ENCODE data around the gene HHIPL1.

Gene HHIPL1

GRCh38 chr14:99678198-99678597 is 33.3 kb downstream of the HHIPL1 start:
- DNase-seq (ENCODE audit: low spot score): no peak
- TF ChIP-seq, protein P1, sequence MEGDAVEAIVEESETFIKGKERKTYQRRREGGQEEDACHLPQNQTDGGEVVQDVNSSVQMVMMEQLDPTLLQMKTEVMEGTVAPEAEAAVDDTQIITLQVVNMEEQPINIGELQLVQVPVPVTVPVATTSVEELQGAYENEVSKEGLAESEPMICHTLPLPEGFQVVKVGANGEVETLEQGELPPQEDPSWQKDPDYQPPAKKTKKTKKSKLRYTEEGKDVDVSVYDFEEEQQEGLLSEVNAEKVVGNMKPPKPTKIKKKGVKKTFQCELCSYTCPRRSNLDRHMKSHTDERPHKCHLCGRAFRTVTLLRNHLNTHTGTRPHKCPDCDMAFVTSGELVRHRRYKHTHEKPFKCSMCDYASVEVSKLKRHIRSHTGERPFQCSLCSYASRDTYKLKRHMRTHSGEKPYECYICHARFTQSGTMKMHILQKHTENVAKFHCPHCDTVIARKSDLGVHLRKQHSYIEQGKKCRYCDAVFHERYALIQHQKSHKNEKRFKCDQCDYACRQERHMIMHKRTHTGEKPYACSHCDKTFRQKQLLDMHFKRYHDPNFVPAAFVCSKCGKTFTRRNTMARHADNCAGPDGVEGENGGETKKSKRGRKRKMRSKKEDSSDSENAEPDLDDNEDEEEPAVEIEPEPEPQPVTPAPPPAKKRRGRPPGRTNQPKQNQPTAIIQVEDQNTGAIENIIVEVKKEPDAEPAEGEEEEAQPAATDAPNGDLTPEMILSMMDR (conservative IDR thresholded peaks at IDR 0.05; ENCODE audit: low read depth): no peak
- POLR2A ChIA-PET (ENCODE audit: low non-redundant PET): no interaction called here
- no peak overlapping the region for H3K27ac ChIP-seq
- CTCF ChIA-PET: no interaction called here

DNA sequence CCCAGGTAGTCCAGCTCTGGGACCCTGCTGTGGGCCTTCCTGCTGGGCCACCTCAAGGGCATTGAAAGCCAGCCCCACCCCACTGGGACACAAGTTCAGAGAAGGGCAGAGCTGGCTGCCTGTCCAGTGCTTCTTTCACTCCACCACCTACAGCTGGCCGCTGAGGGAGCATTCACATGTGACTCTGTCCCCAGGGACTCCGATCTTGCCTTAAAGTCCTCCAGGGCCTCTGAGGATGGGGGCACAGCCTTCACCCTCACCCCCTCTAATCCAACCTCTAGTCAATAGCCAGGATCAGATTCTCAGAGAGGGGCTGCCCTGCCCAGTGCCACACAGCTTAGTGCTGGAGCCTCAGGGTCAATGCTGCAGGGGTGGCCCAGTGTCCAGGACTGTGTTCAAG is 34.2 kb downstream of the HHIPL1 start:
- TF ChIP-seq, protein P1 (conservative IDR thresholded peaks at IDR 0.05; ENCODE audit: low read depth): no peak
- DNase-seq (ENCODE audit: low spot score): no peak
- H3K27ac ChIP-seq: no peak overlapping the region
- CTCF ChIA-PET: no interaction called here
- POLR2A ChIA-PET (ENCODE audit: low non-redundant PET): no interaction called here

GRCh38 chr14:99679543-99679942 is 34.6 kb downstream of the HHIPL1 start:
- ChIA-PET POLR2A (ENCODE audit: low non-redundant PET) (no interaction called here), CTCF (no interaction called here)
- TF ChIP-seq, protein P1 (conservative IDR thresholded peaks at IDR 0.05; ENCODE audit: low read depth): no peak
- no peak for DNase-seq (ENCODE audit: low spot score)
- H3K27ac ChIP-seq: no peak overlapping the region

DNA sequence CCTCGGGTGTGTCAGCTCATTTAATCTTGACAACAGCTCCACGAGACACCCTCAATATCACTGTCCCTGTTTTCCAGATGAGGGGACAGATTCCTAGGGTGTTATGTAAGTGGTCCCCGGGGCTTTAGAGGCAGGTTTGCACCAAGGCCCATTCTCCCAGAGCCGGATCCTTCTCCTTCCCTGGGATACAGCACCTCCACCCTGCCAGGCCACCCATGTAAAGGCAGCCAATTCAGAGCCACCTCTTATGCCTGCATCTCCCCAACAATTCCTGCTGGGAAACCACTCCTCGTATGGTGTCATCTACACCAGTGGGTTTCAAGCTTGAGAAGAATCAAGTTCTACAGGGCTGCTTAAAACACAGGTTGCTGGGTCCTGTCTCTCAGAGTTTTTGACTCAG is 35.1 kb downstream of the HHIPL1 start:
- ChIA-PET CTCF (interaction anchor here (0.5 kb wide), 1 partner anchor 8 kb away, joined by 3 read pairs; no protein-coding TSS in a partner anchor), POLR2A (ENCODE audit: low non-redundant PET) (no interaction called here)
- H3K27ac ChIP-seq: no peak overlapping the region
- DNase-seq (ENCODE audit: low spot score): no peak
- TF ChIP-seq, protein P1 (conservative IDR thresholded peaks at IDR 0.05; ENCODE audit: low read depth): no peak

GRCh38 chr14:99681101-99681831 is 36.3 kb downstream of the HHIPL1 start:
- ChIA-PET CTCF (no interaction called here), POLR2A (ENCODE audit: low non-redundant PET) (no interaction called here)
- DNase-seq (ENCODE audit: low spot score): no peak
- H3K27ac ChIP-seq: no peak overlapping the region
- TF ChIP-seq, protein P1 (conservative IDR thresholded peaks at IDR 0.05; ENCODE audit: low read depth): no peak

DNA sequence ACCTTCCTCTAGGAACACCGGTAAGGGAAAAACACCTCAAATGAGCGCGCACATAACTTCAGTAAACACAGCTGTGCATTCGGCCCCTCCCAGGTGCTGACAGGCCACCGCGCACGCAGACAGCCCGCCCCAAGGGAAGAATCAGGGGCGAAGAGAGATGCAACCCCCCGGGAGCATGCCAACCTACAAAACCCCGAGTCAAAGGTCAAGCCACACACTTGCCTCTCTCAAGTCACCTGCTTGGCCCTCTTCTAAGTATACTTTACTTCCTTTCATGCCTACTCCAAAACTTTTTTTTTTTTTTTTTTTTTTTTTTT is 36.9 kb downstream of the HHIPL1 start:
- no peak overlapping the region for H3K27ac ChIP-seq
- TF ChIP-seq, protein P1 (conservative IDR thresholded peaks at IDR 0.05; ENCODE audit: low read depth): no peak
- ChIA-PET CTCF (interaction anchor here (1.8 kb wide), 1 partner anchor 204 kb away, joined by 5 read pairs; no protein-coding TSS in a partner anchor), POLR2A (ENCODE audit: low non-redundant PET) (no interaction called here)
- no peak for DNase-seq (ENCODE audit: low spot score)
